Measurements from ENCODE around the gene BNIP3.

DNA sequence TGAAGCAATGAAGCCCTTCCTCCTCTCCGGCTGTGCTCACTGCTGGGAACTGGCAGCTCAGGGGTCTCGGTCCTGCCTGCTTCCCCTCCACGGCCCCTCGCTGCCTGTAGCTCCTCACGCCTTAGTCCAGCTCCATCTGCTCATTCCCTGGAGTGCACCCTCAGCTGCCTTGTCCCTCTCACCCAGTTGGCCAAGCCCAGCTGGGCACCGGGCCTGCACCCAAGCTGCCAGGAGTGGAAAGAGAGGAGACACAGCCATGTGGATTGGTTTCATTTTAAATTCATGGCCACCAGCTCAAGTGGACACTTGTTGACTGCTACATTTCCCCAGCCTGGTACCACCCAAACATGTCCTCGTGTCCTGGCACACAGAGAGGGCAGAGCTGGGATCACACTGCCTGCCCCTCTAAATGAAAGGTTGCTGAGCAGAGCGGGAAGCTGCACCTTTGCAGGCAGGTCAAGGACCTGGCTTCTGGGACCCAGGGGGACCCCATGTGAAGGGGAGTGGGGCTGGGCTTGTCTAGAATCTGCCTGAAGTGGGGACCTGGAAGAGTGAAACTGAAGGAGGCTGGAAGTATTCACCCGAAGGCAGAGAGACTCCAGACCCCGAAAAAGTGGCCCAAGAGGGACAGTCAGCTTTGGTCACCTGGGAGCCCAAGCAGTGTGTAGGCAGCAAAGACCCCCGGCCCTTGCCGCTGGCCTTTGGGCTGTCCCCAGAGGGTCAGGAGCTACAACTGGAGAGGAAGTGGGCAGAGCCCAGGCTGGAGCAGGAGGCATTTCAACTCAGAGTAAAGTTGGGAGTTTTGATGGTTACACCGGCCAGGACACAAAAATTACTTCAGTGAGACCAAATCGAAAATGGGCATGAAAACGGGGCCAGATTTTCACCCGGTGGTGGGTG lies 15.0 kb upstream of the BNIP3 start:
- TF ChIP-seq, protein P1, sequence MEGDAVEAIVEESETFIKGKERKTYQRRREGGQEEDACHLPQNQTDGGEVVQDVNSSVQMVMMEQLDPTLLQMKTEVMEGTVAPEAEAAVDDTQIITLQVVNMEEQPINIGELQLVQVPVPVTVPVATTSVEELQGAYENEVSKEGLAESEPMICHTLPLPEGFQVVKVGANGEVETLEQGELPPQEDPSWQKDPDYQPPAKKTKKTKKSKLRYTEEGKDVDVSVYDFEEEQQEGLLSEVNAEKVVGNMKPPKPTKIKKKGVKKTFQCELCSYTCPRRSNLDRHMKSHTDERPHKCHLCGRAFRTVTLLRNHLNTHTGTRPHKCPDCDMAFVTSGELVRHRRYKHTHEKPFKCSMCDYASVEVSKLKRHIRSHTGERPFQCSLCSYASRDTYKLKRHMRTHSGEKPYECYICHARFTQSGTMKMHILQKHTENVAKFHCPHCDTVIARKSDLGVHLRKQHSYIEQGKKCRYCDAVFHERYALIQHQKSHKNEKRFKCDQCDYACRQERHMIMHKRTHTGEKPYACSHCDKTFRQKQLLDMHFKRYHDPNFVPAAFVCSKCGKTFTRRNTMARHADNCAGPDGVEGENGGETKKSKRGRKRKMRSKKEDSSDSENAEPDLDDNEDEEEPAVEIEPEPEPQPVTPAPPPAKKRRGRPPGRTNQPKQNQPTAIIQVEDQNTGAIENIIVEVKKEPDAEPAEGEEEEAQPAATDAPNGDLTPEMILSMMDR (IDR thresholded peaks at IDR 0.05; ENCODE audit: borderline replicate concordance, extremely low read depth, low read length, poor library complexity, severe bottlenecking): no peak
- no peak for TF ChIP-seq EZH2 (IDR thresholded peaks at IDR 0.05; ENCODE audit: borderline replicate concordance, low read depth, low read length, severe bottlenecking)
